Bone marrow (tissue), 2 donors: ENCODE measurements around the gene HDAC4.

ENCODE experiments used
- DNase-seq, 2 donors: peaks; one replicate each; lab custom pipeline; 2025; lab: John Stamatoyannopoulos, UW

HDAC4 gene

GRCh38 chr2:239216614-239217273 is 184.1 kb downstream of the HDAC4 start:
- peak in 1 of 2 donors; percentile 84 for DNase-seq

- no peak for DNase-seq
Observed at GRCh38 chr2:239215988-239216613, 184.7 kb downstream of the HDAC4 start.

- DNase-seq = no peak
Observed at GRCh38 chr2:239215136-239215925, 185.5 kb downstream of the HDAC4 start.

- DNase-seq = no peak
Observed at GRCh38 chr2:239214725-239215124, 186.1 kb downstream of the HDAC4 start.

GRCh38 chr2:239213643-239214101 is 187.1 kb downstream of the HDAC4 start:
- no peak for DNase-seq

- no peak for DNase-seq
Observed at GRCh38 chr2:239212929-239213642, 187.7 kb downstream of the HDAC4 start.

GRCh38 chr2:239212121-239212928 is 188.5 kb downstream of the HDAC4 start:
- DNase-seq = no peak

GRCh38 chr2:239211396-239212094 is 189.3 kb downstream of the HDAC4 start:
- no peak for DNase-seq

- no peak for DNase-seq
Observed at GRCh38 chr2:239209783-239210182, 191.0 kb downstream of the HDAC4 start.

- no peak for DNase-seq
Observed at GRCh38 chr2:239208465-239209180, 192.2 kb downstream of the HDAC4 start.

- DNase-seq = no peak
Observed at GRCh38 chr2:239206851-239207250, 194.0 kb downstream of the HDAC4 start.

- DNase-seq = no peak
Observed at GRCh38 chr2:239206042-239206441, 194.8 kb downstream of the HDAC4 start.

- no peak for DNase-seq
Observed at GRCh38 chr2:239204876-239205468, 195.8 kb downstream of the HDAC4 start.

- no peak for DNase-seq
Observed at GRCh38 chr2:239204136-239204875, 196.5 kb downstream of the HDAC4 start.

- no peak for DNase-seq
Observed at GRCh38 chr2:239203443-239204135, 197.2 kb downstream of the HDAC4 start.

GRCh38 chr2:239202836-239203235 is 198.0 kb downstream of the HDAC4 start:
- no peak for DNase-seq

- DNase-seq = no peak
Observed at GRCh38 chr2:239202343-239202742, 198.5 kb downstream of the HDAC4 start.

- DNase-seq = no peak
Observed at GRCh38 chr2:239201884-239202283, 198.9 kb downstream of the HDAC4 start.
